ENCODE results near the gene EPS15.

GRCh38 chr1:51328279-51328678 is 190.8 kb downstream of the EPS15 start:
- TF ChIP-seq CTCF (IDR thresholded peaks at IDR 0.05) = no peak
- no peak for TF ChIP-seq POLR2A (IDR thresholded peaks at IDR 0.05)

Data from lower leg skin (tissue), 3 donors.